MM.1S (cell line): Measurements from ENCODE around the gene WDR82.

Experiments used
- CTCF ChIP-seq: fragments of 300-600 bp; sonication (generic); IDR thresholded peaks from 2 replicates; pipeline ENCODE4 v1.5.1; 2016; ENCODE audit warnings: antibody characterized with exemption, low read length, mixed read lengths
- EZH2 ChIP-seq: fragments of 300-600 bp; sonication (generic); optimal IDR thresholded peaks from 2 replicates; pipeline ENCODE3; 2017; ENCODE audit warnings: low read depth, mild to moderate bottlenecking, antibody characterized with exemption, low read length, mixed read lengths

DNA sequence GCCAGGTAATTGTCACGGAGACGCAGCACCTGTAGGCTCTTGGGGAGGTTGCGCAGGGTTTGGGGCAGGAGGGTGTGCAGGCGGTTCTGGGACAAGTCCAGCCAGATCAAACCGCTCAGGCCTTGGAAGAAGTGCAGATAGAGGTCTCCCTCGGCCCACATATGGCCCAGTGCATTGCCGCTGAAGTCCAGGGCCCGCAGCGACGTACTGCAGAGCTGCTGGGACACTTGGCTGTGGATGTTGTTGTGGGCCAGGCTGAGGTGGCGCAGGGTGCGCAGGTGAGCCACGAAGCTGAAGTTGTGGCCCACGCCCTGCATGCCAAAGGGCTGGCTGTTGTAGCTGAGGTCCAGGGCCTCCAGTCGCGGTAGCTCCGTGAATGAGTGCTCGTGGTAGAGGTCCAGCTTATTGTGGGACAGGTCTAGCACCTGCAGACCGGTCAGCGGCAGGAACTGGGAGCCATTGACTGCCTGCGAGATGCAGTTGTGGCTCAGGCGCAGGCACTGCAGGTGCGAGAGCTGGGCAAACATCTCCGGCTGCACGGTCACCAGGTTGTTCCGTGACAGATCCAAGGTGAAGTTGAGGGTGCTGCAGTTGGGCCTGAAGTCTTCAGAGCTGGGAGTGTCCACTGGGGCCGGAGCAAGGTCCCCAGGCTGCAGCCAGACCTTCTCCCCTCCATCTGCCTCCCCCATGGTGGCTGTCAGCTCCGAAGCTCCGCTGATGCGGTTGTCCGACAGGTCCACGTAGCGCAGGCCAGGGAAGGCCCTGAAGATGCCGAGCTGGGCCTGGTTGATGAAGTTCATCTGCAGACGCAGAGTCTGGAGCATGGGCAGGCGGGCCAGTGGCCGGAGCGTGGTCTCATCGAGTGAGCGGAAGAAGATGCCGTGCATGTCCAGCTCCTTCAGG lies 55.9 kb downstream of the WDR82 start:
- TF ChIP-seq EZH2 (no peak), CTCF (no peak)
